ENCODE results near the gene HHLA2.

HHLA2 gene

GRCh38 chr3:108300103-108300849 lies 3.9 kb downstream of the HHLA2 start:
- DNase-seq (ENCODE audit: low read depth in 2 of 2): no peak

- no peak for DNase-seq (ENCODE audit: low read depth in 2 of 2)
These were observed 5.5 kb downstream of the HHLA2 start for GRCh38 chr3:108301695-108302404.

DNA sequence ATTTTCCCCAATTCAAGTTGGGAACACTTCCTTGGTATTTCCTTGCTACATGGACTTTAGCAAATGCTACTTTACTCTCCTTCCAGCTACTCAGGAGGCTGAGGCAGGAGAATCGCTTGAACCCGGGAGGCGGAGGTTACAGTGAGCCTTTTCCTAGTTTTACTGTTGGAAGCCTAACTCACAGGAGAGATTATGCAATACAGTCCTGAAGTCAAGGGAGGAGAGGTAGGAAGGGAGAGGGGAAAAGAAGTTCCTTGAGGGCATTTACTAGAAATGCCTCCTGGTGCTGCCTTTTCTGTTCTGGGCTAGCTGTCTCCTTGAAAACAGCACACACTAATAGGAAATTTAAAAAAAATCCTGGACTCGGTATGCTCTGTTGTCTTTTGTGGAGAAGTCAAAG lies 6.2 kb downstream of the HHLA2 start:
- no peak for DNase-seq (ENCODE audit: low read depth in 2 of 2)

DNA sequence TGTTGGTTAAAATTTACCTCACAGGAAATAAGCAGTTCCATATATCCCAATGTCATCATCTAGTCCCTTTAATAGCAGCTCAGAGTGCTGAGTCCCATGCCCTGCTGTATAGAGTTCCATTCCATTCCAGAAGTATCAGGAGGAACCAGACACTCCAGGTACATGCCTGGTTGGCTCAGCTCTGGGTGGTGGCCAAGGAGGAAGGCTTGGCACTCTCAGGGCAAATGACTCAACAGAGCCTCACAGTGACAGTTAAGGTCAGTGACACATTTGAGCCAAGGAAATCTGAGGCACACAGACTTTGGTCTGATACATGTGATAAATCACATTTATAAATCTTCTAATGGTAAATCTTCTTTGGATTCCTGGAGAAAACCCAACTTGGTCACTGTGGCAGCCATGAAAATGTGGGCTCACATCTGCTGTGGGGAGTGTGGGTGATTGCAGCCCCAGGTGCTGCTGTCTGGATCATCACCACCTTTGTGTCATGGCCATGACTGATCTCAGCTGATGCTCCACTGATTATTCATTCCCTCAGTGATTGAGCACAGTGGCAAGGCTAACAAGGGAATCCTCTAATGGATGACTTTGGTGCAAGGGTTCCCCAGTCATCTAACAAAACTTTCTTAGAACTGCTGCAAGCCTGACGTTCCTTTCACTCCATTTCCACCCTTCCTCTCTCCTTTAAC lies 9.3 kb downstream of the HHLA2 start:
- DNase-seq (ENCODE audit: low read depth in 2 of 2): no peak

DNA sequence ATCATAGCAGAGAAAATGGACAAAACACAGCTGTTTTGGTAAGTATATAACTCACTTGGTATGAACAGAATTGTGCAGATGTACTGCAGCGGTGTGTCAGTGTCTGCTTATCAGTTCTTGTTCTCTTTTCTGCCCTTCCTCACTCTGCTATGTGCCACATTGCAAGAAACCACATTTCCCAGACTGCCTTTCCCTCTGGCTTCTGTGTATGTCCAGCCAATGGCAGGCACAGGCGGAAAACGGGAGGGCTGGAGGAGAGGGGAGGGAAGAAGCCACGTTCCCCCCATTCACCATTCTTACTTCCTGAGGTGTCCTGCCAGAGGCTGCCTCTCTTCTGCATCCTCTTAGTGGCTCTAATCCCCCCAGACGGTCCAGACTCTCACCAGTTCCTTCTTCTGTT lies 15.4 kb downstream of the HHLA2 start:
- no peak for DNase-seq (ENCODE audit: low read depth in 2 of 2)

DNA sequence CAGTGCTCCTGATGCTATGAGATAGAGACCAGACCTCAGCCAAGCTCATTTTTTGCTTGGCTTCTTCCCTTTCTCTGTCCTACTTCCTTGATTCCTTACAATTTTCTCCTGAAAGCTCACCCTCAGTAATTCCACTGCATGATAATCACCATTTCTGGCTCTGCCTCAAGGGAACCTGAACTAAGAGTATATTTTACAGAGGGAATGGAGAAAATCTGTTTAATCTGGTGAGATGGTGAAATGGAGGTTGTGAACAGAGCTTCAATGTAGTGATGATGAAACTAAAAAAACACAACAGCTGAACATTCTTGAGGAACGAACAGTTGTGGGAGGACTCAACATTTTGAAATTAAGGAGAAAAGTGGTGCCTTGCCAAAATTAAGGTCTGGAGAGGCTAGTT lies 16.3 kb downstream of the HHLA2 start:
- peak; percentile 26 to 35 for DNase-seq (ENCODE audit: low read depth in 2 of 2)

DNA sequence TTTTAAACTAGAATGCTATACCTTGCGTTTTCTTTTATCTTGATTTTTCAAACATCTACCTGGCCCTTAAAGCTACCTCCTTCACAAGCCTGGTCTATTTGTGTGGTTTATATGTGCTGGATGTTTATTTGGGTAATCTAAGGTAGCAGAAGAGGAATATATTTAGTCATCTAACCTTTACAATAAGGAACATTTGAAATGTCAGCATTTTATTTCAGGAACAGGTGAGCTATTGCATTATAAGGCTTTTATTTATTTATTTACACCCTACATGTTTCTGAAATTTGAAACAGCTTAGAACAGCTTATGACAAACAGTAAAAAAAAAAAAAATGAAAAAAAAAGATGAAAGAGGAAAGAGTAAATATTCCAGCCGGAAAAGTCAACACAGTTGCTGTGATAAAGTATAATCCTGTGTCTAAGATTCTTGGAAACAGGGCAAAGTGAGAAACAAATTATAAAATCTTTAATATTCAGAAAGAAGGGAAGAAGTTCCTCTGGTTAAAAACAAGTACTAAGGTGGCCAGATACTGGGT lies 19.5 kb downstream of the HHLA2 start:
- DNase-seq (ENCODE audit: low read depth in 2 of 2): no peak

GRCh38 chr3:108319428-108320082 lies 23.2 kb downstream of the HHLA2 start:
- peak; percentile 15 to 20 for DNase-seq (ENCODE audit: low read depth in 2 of 2)

DNA sequence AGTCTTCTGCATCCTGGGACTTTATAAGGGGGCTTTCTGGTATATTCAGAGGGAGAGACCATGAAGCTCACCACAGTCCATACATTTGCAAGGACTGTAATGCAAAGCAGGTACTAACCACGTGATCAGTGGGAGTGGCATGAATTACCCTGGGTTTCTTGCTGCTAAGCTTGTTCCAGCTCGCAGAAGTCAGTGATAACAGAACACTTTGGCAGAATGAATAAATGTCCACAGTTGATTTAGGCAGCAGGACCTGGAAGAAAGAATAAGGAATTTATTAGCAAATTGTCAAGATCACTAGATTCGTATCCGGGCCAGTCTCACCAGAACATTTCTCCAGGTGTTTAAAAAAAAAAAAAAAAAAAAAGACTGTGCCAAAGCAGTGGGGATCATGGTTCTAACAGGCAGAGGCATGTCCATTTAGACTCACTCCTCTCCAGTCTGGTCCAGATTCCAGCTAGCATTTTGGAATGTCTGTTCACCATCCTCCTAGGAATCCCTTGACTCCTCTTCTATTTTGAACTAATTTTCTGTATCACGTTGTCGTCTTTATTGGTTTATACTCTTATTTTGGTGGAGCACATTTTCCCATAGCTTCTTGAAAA lies 24.5 kb downstream of the HHLA2 start:
- DNase-seq (ENCODE audit: low read depth in 2 of 2): no peak

DNA sequence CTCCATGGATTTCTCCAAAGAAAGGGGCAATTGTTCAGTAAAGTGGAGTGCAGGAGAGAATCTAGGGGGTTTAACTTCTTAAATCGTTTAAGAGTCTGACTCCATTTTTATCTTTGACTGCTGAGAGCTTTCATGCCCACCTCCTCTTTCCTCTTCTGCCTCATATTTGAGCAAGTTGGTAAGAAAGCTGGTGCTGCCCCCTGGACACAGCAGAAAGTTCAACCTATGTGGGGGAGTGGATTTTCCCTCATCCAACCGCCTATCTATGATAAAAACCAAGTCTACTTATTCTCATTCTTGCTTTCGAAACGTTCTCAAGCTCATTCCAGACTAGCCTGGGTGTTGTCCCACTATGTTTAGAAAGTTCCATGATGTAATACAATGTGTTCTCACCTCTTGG lies 26.0 kb downstream of the HHLA2 start:
- no peak for DNase-seq (ENCODE audit: low read depth in 2 of 2)

DNA sequence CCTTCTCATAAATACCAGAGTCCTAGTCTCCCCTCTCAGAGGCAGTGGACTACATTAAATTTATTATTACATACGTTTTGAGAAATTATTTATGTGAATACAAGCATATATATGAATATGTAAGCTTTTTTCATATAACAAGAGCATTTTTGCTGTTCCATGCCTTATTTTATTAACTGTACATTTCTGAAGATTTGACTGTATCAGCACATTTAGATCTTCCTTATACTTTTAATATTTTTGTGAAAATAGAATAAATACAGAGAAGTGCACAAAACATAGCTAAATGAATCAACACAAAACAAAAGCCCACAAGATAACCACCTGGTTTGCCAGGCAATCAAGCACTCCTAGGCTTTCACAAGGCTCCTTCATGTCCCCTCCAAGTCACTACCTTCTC lies 27.8 kb downstream of the HHLA2 start:
- DNase-seq (ENCODE audit: low read depth in 2 of 2): no peak

- no peak for DNase-seq (ENCODE audit: low read depth in 2 of 2)
These were observed 30.8 kb downstream of the HHLA2 start for GRCh38 chr3:108327168-108327567.

DNA sequence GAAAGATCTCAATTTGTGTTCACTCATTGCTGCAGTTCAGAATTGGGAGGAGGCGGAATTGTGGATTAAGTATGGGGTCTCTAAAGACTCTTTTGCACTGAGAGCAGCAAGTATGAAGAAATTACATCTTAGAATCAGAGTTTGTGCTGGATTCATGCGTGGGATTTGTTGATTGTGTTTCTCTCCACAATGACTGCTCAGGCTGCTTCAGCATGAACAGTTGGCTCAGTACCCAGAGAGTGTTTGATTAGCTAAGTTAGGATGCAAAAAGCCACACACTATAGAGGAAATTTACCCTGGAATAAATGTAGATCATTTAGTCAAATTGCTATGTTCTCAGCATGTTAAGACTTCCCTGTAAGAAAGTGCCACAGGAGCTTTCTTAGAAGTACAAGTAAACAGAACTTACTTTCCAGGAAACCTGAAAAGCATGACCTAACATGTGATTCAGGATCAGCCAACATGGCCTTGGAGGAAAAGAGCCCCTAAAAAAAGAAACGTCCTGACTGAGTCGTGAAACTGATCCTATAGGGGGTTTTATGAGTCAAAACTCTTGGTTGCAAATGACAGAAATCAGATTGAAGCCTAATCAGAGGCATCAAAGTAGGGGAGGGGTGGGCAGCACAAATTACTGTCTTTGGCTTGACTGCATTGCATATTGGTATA lies 32.6 kb downstream of the HHLA2 start:
- DNase-seq (ENCODE audit: low read depth in 2 of 2): no peak

- DNase-seq (ENCODE audit: low read depth in 2 of 2): no peak
These were observed 33.2 kb downstream of the HHLA2 start for GRCh38 chr3:108329508-108329907.

- no peak for DNase-seq (ENCODE audit: low read depth in 2 of 2)
These were observed 33.6 kb downstream of the HHLA2 start for GRCh38 chr3:108329947-108330346.

DNA sequence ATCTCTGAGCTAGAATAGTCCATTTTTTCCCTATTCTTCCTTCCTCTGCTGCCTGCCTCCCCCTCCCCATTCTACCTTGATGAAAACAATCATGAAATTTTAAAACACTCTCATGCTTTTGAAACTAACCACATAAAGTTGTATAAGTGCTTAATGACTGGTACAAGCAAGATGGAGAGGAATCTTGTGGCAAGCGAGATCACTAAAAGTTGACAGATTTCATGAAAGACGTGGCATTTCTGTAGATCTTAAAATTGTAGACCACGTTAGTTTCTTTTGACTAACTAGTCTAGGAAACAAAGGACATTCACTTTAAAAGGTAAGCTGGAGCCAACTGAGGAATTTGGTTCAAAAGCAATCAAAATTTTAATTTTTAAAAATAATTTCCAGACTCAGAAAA lies 35.4 kb downstream of the HHLA2 start:
- DNase-seq (ENCODE audit: low read depth in 2 of 2): no peak

DNA sequence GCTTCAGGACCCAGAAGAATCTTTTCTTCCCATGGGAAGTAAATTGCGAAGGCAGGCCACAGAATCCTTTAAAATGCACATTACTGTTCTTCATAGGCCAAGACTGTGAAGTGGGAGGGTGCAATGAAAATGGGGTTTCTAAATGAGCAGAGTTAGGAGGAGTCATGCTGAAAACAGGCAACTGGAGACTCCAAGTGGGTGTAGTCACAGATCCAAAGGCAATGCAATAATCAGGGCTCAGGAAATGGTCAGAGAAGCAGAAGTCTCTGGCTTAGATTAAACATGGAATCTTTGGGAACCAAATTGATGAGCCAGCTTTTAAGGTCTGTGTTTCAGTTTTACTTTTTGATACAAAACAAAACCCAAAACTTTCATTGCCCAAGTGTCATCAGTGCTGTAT lies 37.6 kb downstream of the HHLA2 start:
- DNase-seq (ENCODE audit: low read depth in 2 of 2): no peak

GRCh38 chr3:108334701-108335100 lies 38.4 kb downstream of the HHLA2 start:
- DNase-seq (ENCODE audit: low read depth in 2 of 2): no peak

DNA sequence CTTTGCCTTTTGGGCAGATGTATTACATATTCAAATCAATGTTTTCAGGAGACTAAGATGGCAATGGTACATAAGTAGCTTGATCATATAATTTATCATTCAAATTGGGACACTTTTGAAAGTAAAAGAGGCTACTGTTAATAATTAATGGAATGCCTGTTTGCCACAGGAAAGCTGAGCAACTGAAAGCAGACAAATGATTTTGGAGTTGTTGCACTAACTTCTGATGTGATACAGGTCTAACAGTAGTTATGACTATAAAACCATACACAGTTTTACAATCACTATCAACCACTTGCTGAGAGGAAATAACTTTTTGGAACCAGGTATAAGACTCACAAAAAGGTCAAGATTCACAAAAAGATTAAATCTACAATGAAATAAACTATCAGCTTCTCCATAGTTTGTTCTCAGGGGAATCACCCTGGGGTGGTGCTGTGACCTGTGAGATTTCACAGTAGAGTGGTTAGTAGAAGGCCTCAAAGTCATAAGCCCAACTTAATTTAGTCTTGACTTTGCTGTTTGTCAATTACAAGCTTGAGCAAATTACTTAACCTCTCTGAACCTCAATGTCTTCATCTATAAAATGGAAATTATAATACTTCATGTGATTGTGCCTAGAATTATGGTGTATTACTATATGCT lies 42.7 kb downstream of the HHLA2 start:
- DNase-seq (ENCODE audit: low read depth in 2 of 2): no peak

GRCh38 chr3:108341911-108342310 lies 45.6 kb downstream of the HHLA2 start:
- DNase-seq (ENCODE audit: low read depth in 2 of 2): no peak

All from fibroblast of skin of left quadriceps (primary cell).